CD4-positive, alpha-beta T cell treated with Interleukin-10 for 1 hour (primary cell): ENCODE data around the gene S100A9.
A peak's percentile ranks its signal among the peaks of the same experiment; 100 is the strongest.
"Not testable (repeated sequence)": the region's sequence is repeated elsewhere in the genome, so short reads cannot be mapped to it uniquely, and the experiment has no call there.

ENCODE experiments used
- DNase-seq: peaks from one replicate; pipeline ENCODE4 v3.0.0-alpha.2; 2020

Gene S100A9

GRCh38 chr1:153357853-153358690 is at the start of gene S100A9:
Gene S100A9, plus strand, starts transcription at chr1:153357854. Its CDS starts 430 bp downstream, at chr1:153358284.
- no peak for DNase-seq

GRCh38 chr1:153308540-153308939 is 49.1 kb upstream of the S100A9 start:
- no peak for DNase-seq

- no peak for DNase-seq
Measured at GRCh38 chr1:153309441-153309840, 48.2 kb upstream of the S100A9 start.

- DNase-seq, result no peak
Measured at GRCh38 chr1:153310526-153310925, 47.1 kb upstream of the S100A9 start.

- DNase-seq, result no peak
Measured at GRCh38 chr1:153312570-153313186, 45.0 kb upstream of the S100A9 start, which contains the start of gene PGLYRP3. Gene PGLYRP3, minus strand, starts transcription at chr1:153312952. Its CDS starts 2,287 bp downstream, at chr1:153310665.

- DNase-seq, result no peak
Measured at GRCh38 chr1:153313288-153313687, 44.4 kb upstream of the S100A9 start.

- not testable (repeated sequence) for DNase-seq
Measured at GRCh38 chr1:153314388-153314787, 43.3 kb upstream of the S100A9 start.

- DNase-seq, result not testable (repeated sequence)
Measured at GRCh38 chr1:153316013-153316412, 41.6 kb upstream of the S100A9 start.

- DNase-seq, result not testable (repeated sequence)
Measured at GRCh38 chr1:153318145-153318544, 39.5 kb upstream of the S100A9 start.

- DNase-seq, result no peak
Measured at GRCh38 chr1:153322568-153322967, 35.1 kb upstream of the S100A9 start.

- no peak for DNase-seq
Measured at GRCh38 chr1:153324912-153325311, 32.7 kb upstream of the S100A9 start.

- DNase-seq, result no peak
Measured at GRCh38 chr1:153333902-153334301, 23.8 kb upstream of the S100A9 start.

- no peak for DNase-seq
Measured at GRCh38 chr1:153336650-153337049, 21.0 kb upstream of the S100A9 start.

- no peak for DNase-seq
Measured at GRCh38 chr1:153337980-153338853, 19.4 kb upstream of the S100A9 start.

GRCh38 chr1:153339802-153340201 is 17.9 kb upstream of the S100A9 start:
- peak; percentile 8 for DNase-seq

GRCh38 chr1:153340356-153340755 is 17.3 kb upstream of the S100A9 start:
- DNase-seq, result no peak

GRCh38 chr1:153341431-153341934 is 16.2 kb upstream of the S100A9 start:
- DNase-seq, result no peak

- no peak for DNase-seq
Measured at GRCh38 chr1:153342178-153342577, 15.5 kb upstream of the S100A9 start.

- no peak for DNase-seq
Measured at GRCh38 chr1:153343040-153343681, 14.5 kb upstream of the S100A9 start.

GRCh38 chr1:153343811-153344717 is 13.6 kb upstream of the S100A9 start:
- no peak for DNase-seq

GRCh38 chr1:153344718-153345025 is 13.0 kb upstream of the S100A9 start:
- DNase-seq, result no peak
